GM12878 (cell line): Measurements from ENCODE around the gene AMOTL1.

Experiments
- BHLHE40 ChIP-seq, 2 experiments: fragments of 450-650 bp in 1 of 2; IDR thresholded peaks; 2 replicates each; pipeline ENCODE4 v1.6.1; 2011 to 2017; ENCODE audit warnings: low read depth in 2 of 2, borderline replicate concordance in 1 of 2, improper control_type of control experiment in 1 of 2, low read length in 1 of 2, mild to moderate bottlenecking in 1 of 2
- CTCF ChIP-seq, 3 experiments: IDR thresholded peaks in 2 of 3; conservative IDR thresholded peaks in 1 of 3; 2 replicates each; pipeline ENCODE4 v1.5.1; 2011; ENCODE audit warnings: low read depth in 3 of 3, low read length in 3 of 3, mild to moderate bottlenecking in 3 of 3, control low read depth in 2 of 3, moderate library complexity in 2 of 3, inconsistent platforms in 1 of 3, mixed read lengths in 1 of 3; ENCODE audit not compliant: control insufficient read depth in 2 of 3, insufficient read depth in 1 of 3; ENCODE audit errors: extremely low read depth in 1 of 3
- EGR1 ChIP-seq, 2 experiments: IDR thresholded peaks; 1 replicate in 1 of 2; 2 replicates in 1 of 2; pipeline ENCODE4 v1.6.1; 2011 to 2012; ENCODE audit warnings: low read depth in 2 of 2, low read length in 2 of 2, borderline replicate concordance in 1 of 2, mild to moderate bottlenecking in 1 of 2, moderate library complexity in 1 of 2
- FOS ChIP-seq: IDR thresholded peaks from 3 replicates; pipeline ENCODE4 v1.6.1; 2011; ENCODE audit warnings: borderline replicate concordance; ENCODE audit not compliant: insufficient read length; ENCODE audit errors: extremely low read depth
- MAX ChIP-seq: IDR thresholded peaks from 2 replicates; pipeline ENCODE4 v1.6.1; 2012; ENCODE audit warnings: low read depth, low read length, improper control_type of control experiment
- MTA3 ChIP-seq: IDR thresholded peaks from 2 replicates; pipeline ENCODE4 v1.6.1; 2012; ENCODE audit warnings: low read length, inconsistent platforms, borderline replicate concordance
- MXI1 ChIP-seq: fragments of 150-350 bp; IDR thresholded peaks from 2 replicates; pipeline ENCODE4 v1.6.1; 2011; ENCODE audit warnings: low read depth, mild to moderate bottlenecking, inconsistent platforms, low read length, improper control_type of control experiment
- PML ChIP-seq: IDR thresholded peaks from 2 replicates; pipeline ENCODE4 v1.6.1; 2012; ENCODE audit warnings: low read length, inconsistent platforms
- RFX5 ChIP-seq: IDR thresholded peaks from 2 replicates; pipeline ENCODE4 v1.6.1; 2011; ENCODE audit warnings: low read depth, low read length, improper control_type of control experiment
- SMC3 ChIP-seq: IDR thresholded peaks from 2 replicates; pipeline ENCODE4 v1.6.1; 2011; ENCODE audit warnings: low read length, improper control_type of control experiment, borderline replicate concordance
- USF2 ChIP-seq: IDR thresholded peaks from 2 replicates; pipeline ENCODE4 v1.6.1; 2011; ENCODE audit warnings: low read depth, low read length, improper control_type of control experiment, borderline replicate concordance
- ZBTB33 ChIP-seq: fragments of 450-650 bp; IDR thresholded peaks from 2 replicates; pipeline ENCODE4 v1.6.1; 2017; ENCODE audit warnings: mild to moderate bottlenecking
- ZNF274 ChIP-seq: IDR thresholded peaks from one replicate; pipeline ENCODE4 v1.8.0; 2011; ENCODE audit not compliant: insufficient read length, insufficient read depth
- ZZZ3 ChIP-seq: IDR thresholded peaks from 2 replicates; pipeline ENCODE4 v1.6.1; 2011; ENCODE audit warnings: low read depth; ENCODE audit not compliant: control insufficient read depth, insufficient read length

GRCh38 chr11:94838027-94838731, 70.0 kb downstream of the AMOTL1 start:
- TF ChIP-seq CTCF (IDR thresholded peaks at IDR 0.05 in 2 of 3, conservative IDR thresholded peaks at IDR 0.05 in 1 of 3; ENCODE audit: control insufficient read depth in 2 of 3, extremely low read depth in 1 of 3, insufficient read depth in 1 of 3, low read depth in 3 of 3, low read length in 3 of 3) (no peak), ZBTB33 (no peak), PML (no peak), USF2 (no peak), MAX (no peak), BHLHE40 (IDR thresholded peaks at IDR 0.05; ENCODE audit: borderline replicate concordance in 1 of 2, low read depth in 2 of 2, low read length in 1 of 2) (no peak), ZNF274 (no peak), ZZZ3 (no peak), MTA3 (no peak), RFX5 (no peak), SMC3 (no peak), EGR1 (IDR thresholded peaks at IDR 0.05; ENCODE audit: borderline replicate concordance in 1 of 2, low read depth in 2 of 2, low read length in 2 of 2) (no peak), FOS (no peak), MXI1 (no peak)
